Amygdala (tissue), 56 donors: ENCODE measurements around the gene OTUD7B.

ENCODE experiments used
- DNase-seq, 56 donors: peaks; one replicate each; lab custom pipeline; 2025; lab: John Stamatoyannopoulos, UW

The OTUD7B gene

GRCh38 chr1:150005606-150006005, 4.9 kb downstream of the OTUD7B start:
- no peak for DNase-seq

GRCh38 chr1:150003801-150004200, 6.7 kb downstream of the OTUD7B start:
- DNase-seq: no peak

GRCh38 chr1:150002217-150002616, 8.3 kb downstream of the OTUD7B start:
- no peak for DNase-seq

GRCh38 chr1:150001415-150001814, 9.1 kb downstream of the OTUD7B start:
- DNase-seq: peak in 1 of 56 donors; percentile 6

- DNase-seq: no peak
Observed at GRCh38 chr1:149997585-149998262, 12.8 kb downstream of the OTUD7B start.

GRCh38 chr1:149995927-149996326, 14.6 kb downstream of the OTUD7B start:
- DNase-seq: no peak

- no peak for DNase-seq
Observed at GRCh38 chr1:149993764-149994163, 16.8 kb downstream of the OTUD7B start.

- no peak for DNase-seq
Observed at GRCh38 chr1:149993181-149993580, 17.3 kb downstream of the OTUD7B start.

- DNase-seq: no peak
Observed at GRCh38 chr1:149987297-149987595, 23.3 kb downstream of the OTUD7B start.

GRCh38 chr1:149986486-149987296, 23.8 kb downstream of the OTUD7B start:
- no peak for DNase-seq

GRCh38 chr1:149979972-149980540, 30.5 kb downstream of the OTUD7B start:
- DNase-seq: no peak

- no peak for DNase-seq
Observed at GRCh38 chr1:149979245-149979971, 31.1 kb downstream of the OTUD7B start.

- no peak for DNase-seq
Observed at GRCh38 chr1:149978547-149979023, 31.9 kb downstream of the OTUD7B start.

GRCh38 chr1:149977345-149977744, 33.2 kb downstream of the OTUD7B start:
- no peak for DNase-seq

GRCh38 chr1:149972547-149972946, 38.0 kb downstream of the OTUD7B start:
- no peak for DNase-seq

GRCh38 chr1:149967646-149968045, 42.9 kb downstream of the OTUD7B start:
- no peak for DNase-seq

- no peak for DNase-seq
Observed at GRCh38 chr1:149967041-149967440, 43.5 kb downstream of the OTUD7B start.

- DNase-seq: no peak
Observed at GRCh38 chr1:149966405-149966804, 44.1 kb downstream of the OTUD7B start.

- no peak for DNase-seq
Observed at GRCh38 chr1:149965440-149965839, 45.1 kb downstream of the OTUD7B start.

- DNase-seq: no peak
Observed at GRCh38 chr1:149963358-149963757, 47.2 kb downstream of the OTUD7B start.

- DNase-seq: no peak
Observed at GRCh38 chr1:149962736-149963135, 47.8 kb downstream of the OTUD7B start.
